Naive B cell (primary cell): ENCODE results near the gene CFAP298. TPM values are rescaled to one million over a fixed set of nuclear protein-coding genes. Genes with fewer than 3 reads are reported as not detected.
A peak's percentile ranks its signal among the peaks of the same experiment; 100 is the strongest.

ENCODE experiments used
- ATAC-seq, 2 donors: fragments of 150-1000 bp; cut with Tn5 transposase; 2 replicates each; pipeline ENCODE4 v1.10.0; 2021; ENCODE audit warnings: low read depth in 2 of 2, mild to moderate bottlenecking in 2 of 2, moderate library complexity in 2 of 2
- DNase-seq: peaks from one replicate; pipeline ENCODE4 v3.0.0; 2022
- H3K27ac Mint-ChIP-seq, 6 donors: one replicate each; pipeline ENCODE4 v1.8.0; 2020 to 2022; ENCODE audit warnings: mild to moderate bottlenecking in 6 of 6, mixed read lengths in 6 of 6, moderate library complexity in 5 of 6, inconsistent platforms in 2 of 6
- H3K27me3 Mint-ChIP-seq, 3 donors: one replicate each; pipeline ENCODE4 v1.8.0; 2021 to 2022; ENCODE audit warnings: mixed read lengths in 3 of 3, mild to moderate bottlenecking in 1 of 3
- H3K36me3 Mint-ChIP-seq, 2 donors: one replicate each; pipeline ENCODE4 v1.8.0; 2020 to 2022; ENCODE audit warnings: mixed read lengths in 2 of 2, inconsistent platforms in 1 of 2, mild to moderate bottlenecking in 1 of 2
- H3K4me1 Mint-ChIP-seq, 3 donors: one replicate each; pipeline ENCODE4 v1.8.0; 2020 to 2022; ENCODE audit warnings: mixed read lengths in 3 of 3, inconsistent platforms in 1 of 3, mild to moderate bottlenecking in 1 of 3, moderate library complexity in 1 of 3
- H3K4me3 Mint-ChIP-seq, 8 donors: one replicate each; pipeline ENCODE4 v1.8.0; 2020 to 2022; ENCODE audit warnings: mild to moderate bottlenecking in 8 of 8, mixed read lengths in 8 of 8, moderate library complexity in 8 of 8, inconsistent platforms in 2 of 8
- H3K9me3 Mint-ChIP-seq, 7 donors: one replicate each; pipeline ENCODE4 v1.8.0; 2020 to 2022; ENCODE audit warnings: mixed read lengths in 7 of 7, mild to moderate bottlenecking in 5 of 7, inconsistent platforms in 2 of 7, moderate library complexity in 1 of 7
- polyA plus RNA-seq, 6 donors: library from polyadenylated mRNA; unstranded; fragments of 300-500 nt; fragmentation: Illumina TruSeq; gene quantifications; one replicate each; pipeline ENCODE4 v1.2.3, GENCODE V29; 2021; ENCODE audit warnings: low read depth in 6 of 6

The CFAP298 gene
- polyA plus RNA-seq, 6 donors from 2014 or later: 54.8 to 65.4 (median 57.6) TPM

DNA sequence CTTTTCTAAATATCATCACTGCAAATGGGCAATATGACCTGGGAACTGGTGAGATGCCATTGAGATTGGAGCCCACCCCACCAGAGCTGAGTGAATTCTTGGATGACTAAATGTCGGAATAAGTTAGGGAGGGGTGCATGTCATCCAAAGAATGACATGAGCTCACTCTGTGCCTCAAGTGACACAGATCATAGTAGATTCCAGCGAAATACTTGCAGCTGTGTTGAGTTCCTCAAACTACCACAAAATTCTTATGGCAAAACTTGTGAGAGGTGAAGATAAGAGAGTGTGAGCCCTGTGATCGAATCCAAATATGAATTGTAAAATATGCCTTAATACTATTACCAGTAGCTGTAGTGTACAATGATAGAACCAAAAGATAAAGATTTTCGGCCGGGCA is 24.5 kb downstream of the CFAP298 start:
- no peaks in the 10 kb centered on the region for H3K9me3 Mint-ChIP-seq
- peak overlapping the region in 1 of 6 donors; percentile 49 for H3K27ac Mint-ChIP-seq
- no peaks in the 10 kb centered on the region for H3K36me3 Mint-ChIP-seq
- no peak for DNase-seq
- H3K4me1 Mint-ChIP-seq: no peaks in the 10 kb centered on the region
- no peak overlapping the region for H3K4me3 Mint-ChIP-seq
- H3K27me3 Mint-ChIP-seq: peaks cover 0 to 5% (median 0%) of the 10 kb centered on the region in 3 donors
- ATAC-seq: no peak

DNA sequence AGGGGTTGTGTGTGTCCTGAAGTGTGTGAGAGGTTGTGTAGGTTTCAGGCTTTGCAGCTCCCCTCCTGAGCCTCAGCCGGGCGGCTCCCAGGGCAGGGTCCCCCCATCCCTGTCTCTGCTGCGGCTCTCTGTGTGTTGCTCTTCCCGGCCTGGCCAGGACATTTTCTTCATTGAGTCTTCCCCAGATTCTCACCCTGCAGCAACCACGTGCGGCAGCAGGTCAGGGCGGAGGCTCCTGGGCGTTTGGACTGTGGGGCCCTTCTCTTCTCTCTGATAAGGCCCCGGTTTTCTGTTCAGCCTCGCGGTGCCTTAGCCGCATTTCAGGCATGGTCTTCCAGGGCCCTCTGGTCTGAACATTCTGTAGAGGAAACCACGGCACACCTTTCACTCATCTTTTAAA is 25.1 kb downstream of the CFAP298 start:
- ATAC-seq (no peak), DNase-seq (no peak)
- peaks cover 0 to 5% (median 0%) of the 10 kb centered on the region in 3 donors for H3K27me3 Mint-ChIP-seq
- H3K4me3 Mint-ChIP-seq: no peak overlapping the region
- H3K36me3 Mint-ChIP-seq: no peaks in the 10 kb centered on the region
- no peaks in the 10 kb centered on the region for H3K9me3 Mint-ChIP-seq
- no peak overlapping the region for H3K27ac Mint-ChIP-seq
- H3K4me1 Mint-ChIP-seq: no peaks in the 10 kb centered on the region

DNA sequence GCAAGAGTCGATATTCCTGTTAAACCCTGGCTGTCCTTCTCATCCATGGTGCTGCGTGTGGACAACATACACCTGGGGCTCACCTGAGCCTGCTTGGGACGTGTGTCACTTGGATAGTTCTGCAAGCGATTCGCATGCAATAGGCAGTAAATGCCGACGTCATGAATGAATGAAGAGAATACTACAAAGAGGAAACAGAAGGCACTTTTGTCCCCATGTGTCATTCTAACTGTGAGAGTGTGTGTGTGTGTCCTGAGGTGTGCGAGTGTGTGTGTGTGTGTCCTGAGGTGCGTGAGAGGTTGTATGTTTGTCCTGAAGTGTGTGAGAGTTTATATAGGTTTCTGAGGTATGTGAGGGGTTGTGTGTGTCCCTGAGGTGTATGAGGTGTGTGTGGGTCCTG is 26.2 kb downstream of the CFAP298 start:
- ATAC-seq (no peak), DNase-seq (no peak)
- Mint-ChIP-seq H3K36me3 (no peaks in the 10 kb centered on the region), H3K27me3 (peaks cover 0 to 5% (median 0%) of the 10 kb centered on the region in 3 donors), H3K4me3 (no peak overlapping the region), H3K9me3 (no peaks in the 10 kb centered on the region), H3K27ac (no peak overlapping the region), H3K4me1 (no peaks in the 10 kb centered on the region)

DNA sequence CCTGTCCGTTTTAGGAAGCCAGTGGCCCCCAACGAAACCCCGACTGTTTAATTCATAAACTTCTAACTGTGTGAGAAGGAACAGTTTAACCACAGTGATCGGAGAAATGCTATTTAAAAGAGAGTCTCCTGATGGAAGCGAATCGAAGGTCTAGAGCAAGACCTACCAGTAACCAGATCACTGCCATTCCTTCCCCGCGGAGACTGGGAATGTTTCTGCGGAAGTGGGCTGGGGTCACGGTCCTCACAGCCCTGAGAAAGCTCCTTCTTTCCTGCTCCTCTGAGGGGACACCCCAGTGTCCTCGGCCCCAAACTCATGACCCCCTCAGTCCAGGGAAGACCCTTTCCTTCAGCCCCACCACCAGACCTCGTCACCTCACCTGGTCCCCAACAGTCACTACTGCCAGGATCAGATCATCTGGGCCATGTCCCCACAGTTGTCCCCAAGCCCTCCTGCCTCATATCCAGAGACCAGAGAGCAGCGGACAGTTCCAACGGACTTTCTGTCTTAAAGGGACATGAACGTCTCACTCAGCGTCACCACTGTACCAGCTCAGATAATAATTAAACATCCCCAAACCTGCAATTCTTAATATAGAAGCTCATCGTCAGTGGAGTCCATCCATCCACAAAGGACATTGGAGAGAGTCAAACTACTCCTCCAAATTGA is 27.0 kb downstream of the CFAP298 start, which contains the start of gene TCP10L:
TSS of gene TCP10L (minus strand) at position 482 of the 669 bp plus-strand sequence. CDS start 1,219 bp downstream, outside the sequence.
- Mint-ChIP-seq H3K36me3 (no peaks in the 10 kb centered on the region), H3K4me1 (no peaks in the 10 kb centered on the region), H3K27ac (no peak within 1 kb of the TSS), H3K4me3 (no peak within 1 kb of the TSS), H3K9me3 (no peaks in the 10 kb centered on the region), H3K27me3 (peaks cover 0 to 5% (median 0%) of the 10 kb centered on the region in 3 donors)
- ATAC-seq (no peak), DNase-seq (no peak)

DNA sequence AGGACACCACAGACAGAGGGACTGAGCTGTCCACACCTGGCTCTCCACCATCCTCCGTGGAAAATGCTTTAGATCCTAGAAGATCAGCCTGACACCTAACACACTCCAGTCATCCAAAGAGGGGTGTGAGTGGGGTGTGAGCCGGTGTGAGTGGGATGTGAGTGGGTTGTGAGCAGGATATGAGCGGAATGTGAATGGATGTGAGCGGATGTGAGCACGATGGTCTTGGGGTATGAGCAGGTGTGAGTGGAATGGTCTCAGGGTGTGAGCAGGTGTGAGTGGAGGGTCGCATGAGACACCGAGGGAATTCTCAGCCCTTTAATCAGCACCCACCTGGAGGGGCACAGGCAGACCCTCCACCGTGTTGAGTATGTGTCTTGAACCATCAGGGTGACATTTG is 27.7 kb downstream of the CFAP298 start:
- H3K27ac Mint-ChIP-seq: no peak overlapping the region
- DNase-seq (no peak), ATAC-seq (no peak)
- no peak overlapping the region for H3K4me3 Mint-ChIP-seq
- H3K4me1 Mint-ChIP-seq: no peaks in the 10 kb centered on the region
- H3K36me3 Mint-ChIP-seq: no peaks in the 10 kb centered on the region
- H3K9me3 Mint-ChIP-seq: no peaks in the 10 kb centered on the region
- H3K27me3 Mint-ChIP-seq: peaks cover 0 to 5% (median 0%) of the 10 kb centered on the region in 3 donors

DNA sequence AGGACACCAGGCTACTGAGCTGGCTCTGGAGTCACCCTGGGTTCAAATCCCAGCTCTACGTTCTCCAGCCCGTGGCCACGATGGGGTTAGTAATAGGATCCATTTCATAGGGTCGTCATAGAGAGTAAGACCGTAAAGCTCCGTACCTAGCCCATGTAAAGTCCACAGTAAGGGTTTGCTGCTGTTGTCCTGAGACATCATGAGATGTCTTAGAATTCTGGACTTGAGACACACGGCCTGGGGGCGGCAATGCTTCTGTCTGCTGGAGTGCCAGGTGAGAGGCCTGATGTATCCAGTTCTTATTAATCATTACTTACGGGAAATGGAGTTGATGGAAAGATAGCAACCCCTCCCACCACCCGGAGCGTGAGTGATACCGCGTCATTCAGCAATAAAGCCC is 30.4 kb downstream of the CFAP298 start:
- no peaks in the 10 kb centered on the region for H3K4me1 Mint-ChIP-seq
- H3K27me3 Mint-ChIP-seq: peaks cover 0 to 5% (median 0%) of the 10 kb centered on the region in 3 donors
- ATAC-seq (no peak), DNase-seq (no peak)
- no peak overlapping the region for H3K4me3 Mint-ChIP-seq
- peaks cover 6 to 7% of the 10 kb centered on the region in 2 donors for H3K36me3 Mint-ChIP-seq
- no peaks in the 10 kb centered on the region for H3K9me3 Mint-ChIP-seq
- no peak overlapping the region for H3K27ac Mint-ChIP-seq

DNA sequence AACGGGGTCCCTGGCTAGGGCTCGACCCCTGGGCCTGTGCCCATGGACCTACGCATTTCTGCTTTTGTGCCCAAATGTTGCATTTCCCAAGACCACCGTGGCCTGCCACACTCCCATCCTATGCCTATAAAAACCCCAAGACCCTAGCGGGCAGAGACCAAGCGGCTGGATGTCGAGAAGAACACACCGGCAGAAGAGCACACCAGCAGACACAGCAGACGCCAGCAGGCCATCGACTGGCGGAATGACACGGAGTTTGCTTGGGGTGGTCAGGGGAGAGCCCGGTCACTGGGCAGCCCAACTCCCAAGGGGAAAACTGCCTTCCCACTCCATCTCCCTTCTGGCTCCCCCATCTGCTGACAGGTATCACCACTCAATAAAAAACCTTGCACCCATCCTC is 31.2 kb downstream of the CFAP298 start:
- H3K9me3 Mint-ChIP-seq: no peaks in the 10 kb centered on the region

DNA sequence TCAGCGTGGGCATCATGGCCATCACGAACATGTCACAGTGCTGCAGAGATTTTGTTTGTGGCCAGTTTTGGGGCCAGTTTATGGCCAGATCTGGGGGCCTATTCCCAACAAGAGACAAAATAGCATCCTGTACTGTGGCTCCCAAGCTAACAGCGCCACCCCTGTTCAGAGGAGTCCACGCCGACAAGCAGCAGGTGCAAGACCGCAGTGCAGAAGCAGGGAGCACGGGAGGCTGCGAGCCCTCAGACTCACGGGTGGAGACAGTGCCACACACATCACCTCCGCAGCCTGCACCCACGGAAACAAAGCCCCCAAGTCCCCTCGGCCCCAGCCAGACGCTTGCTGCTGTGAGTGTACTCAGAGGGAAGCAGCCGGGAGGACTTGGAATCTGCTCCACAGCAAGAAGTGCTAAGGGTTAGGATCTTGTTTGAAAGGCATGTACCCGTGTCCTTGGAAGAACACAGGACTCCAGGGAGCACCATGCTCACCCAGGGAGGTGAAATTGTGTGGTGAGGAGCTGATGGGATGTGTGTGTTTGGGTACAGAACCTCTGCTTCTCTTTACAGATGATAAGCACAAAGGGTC is 34.0 kb downstream of the CFAP298 start:
- Mint-ChIP-seq H3K27ac (no peak overlapping the region), H3K4me1 (no peaks in the 10 kb centered on the region), H3K4me3 (no peak overlapping the region), H3K27me3 (peaks cover 0 to 9% (median 0%) of the 10 kb centered on the region in 3 donors), H3K9me3 (no peaks in the 10 kb centered on the region), H3K36me3 (peaks cover 6 to 7% of the 10 kb centered on the region in 2 donors)
- DNase-seq (no peak), ATAC-seq (no peak)

More for the DNA sequence above, 31.2 kb downstream of the CFAP298 start:
- Mint-ChIP-seq H3K27me3 (peaks cover 0 to 5% (median 0%) of the 10 kb centered on the region in 3 donors), H3K36me3 (peaks cover 6 to 7% of the 10 kb centered on the region in 2 donors), H3K4me3 (no peak overlapping the region), H3K27ac (no peak overlapping the region), H3K4me1 (no peaks in the 10 kb centered on the region)
- ATAC-seq: no peak
- no peak for DNase-seq

DNA sequence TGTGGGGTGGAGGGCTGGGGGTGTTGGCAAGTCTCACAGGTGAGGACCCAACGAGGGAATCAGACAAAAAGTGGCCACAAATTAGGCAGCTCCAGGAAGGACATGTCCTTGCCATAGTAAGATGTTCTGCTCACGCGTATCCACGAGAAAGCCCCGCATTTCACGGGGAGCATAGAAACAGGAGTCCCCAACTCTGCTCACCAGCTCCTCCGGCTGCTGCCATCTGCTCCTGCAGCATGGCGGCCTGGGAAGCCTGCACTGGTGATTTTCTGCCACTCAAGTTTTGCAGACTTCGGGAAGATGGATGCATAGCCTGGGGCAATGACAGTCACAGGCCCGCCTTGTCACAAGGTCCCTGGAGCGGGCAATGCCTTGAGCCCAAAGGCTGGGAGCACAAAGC is 36.2 kb downstream of the CFAP298 start:
- Mint-ChIP-seq H3K27me3 (peaks cover 0 to 17% (median 2%) of the 10 kb centered on the region in 3 donors), H3K4me3 (no peak overlapping the region), H3K9me3 (no peaks in the 10 kb centered on the region), H3K4me1 (no peaks in the 10 kb centered on the region), H3K36me3 (peaks cover 6 to 7% of the 10 kb centered on the region in 2 donors), H3K27ac (no peak overlapping the region)
- ATAC-seq (no peak), DNase-seq (no peak)

DNA sequence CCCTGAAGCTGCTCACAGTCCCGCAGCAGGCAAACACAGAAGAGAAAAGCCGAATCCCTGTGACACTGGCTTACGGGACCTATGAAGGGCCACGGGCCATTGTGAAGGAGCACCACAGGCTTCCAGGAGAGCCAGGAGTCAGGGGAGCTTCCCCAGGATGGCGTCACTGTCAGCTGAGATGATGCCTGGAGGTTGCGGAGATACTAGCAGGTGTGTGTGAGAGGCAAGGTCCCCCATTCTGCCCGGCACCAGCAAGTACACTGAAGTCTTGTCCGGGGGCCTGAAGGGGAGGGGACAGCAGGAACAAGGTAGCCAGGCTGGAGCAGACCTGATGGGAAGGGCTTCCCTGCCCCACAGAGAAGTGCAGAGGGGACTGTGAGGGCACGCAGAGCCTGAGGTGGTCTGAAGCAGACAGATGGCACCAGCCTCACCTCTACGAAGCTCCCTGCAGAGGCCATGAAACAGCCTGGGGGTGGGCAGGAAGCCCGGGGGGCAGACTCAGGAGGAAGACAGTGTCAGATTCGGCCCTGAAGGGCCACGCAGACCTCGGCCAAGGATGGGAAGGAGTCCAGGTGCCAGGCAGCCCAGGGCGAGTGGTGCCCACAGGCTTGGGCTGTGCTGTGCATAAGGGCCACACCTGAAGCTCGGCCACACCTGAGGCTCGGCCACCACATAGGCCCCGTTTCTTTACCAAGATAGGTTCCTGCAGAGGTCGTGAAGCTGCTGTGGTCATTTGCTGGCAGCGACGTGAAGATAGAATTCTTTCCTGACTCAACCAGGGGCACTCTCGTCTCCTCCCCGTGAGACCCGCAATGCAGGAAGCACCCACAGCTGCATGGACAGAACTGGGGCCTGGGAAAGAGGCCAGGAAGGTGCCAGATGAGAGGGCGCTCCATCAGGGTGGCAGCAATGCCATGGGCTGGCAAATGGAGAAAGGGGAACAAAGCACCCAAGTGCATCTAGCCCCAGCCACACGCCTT is 36.9 kb downstream of the CFAP298 start:
- Mint-ChIP-seq H3K9me3 (no peaks in the 10 kb centered on the region), H3K27me3 (peaks cover 0 to 17% (median 4%) of the 10 kb centered on the region in 3 donors), H3K27ac (peak overlapping the region in 2 of 6 donors; percentile 38 to 69)

DNA sequence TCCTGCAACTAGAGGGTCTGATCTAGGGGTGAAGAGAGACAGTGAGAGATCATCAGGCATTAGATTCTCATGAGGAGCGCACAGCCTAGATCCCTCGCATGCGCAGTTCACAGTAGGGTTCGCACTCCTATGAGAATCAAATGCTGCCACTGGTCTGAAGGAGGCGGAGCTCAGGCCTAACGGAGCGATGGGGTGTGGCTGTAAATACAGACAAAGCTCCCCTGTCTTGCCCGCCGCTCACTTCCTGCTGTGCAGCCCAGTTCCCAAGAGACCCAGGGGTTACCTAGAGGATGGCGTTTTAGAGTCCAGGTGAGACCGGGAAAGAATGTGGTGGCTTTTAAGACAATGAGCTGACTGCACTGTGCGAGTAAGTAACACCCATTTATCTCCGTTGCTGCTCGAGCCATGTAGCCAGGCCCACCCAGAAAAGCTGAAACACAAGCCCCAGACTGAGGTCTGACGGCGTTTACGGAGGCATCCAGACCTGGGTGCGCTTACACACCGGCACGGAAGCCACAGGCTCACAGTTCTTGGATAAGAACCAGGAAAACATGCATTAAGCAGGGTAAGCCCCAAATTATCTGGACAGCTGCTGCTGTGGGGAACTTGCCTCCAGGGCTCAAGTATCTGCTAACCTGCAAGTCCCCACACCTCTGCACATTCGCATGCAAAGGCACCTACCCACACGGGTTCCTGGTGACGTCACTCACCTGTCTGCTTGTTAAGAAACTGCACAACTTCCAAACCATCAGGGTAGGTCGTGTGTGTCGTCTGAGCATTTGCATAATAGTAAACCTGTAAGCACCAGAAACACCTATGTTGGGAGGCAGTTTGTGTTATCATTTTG is 39.4 kb downstream of the CFAP298 start:
- Mint-ChIP-seq H3K4me3 (no peak overlapping the region), H3K9me3 (no peaks in the 10 kb centered on the region), H3K27ac (no peak overlapping the region), H3K27me3 (peaks cover 7 to 24% (median 9%) of the 10 kb centered on the region in 3 donors), H3K36me3 (peaks cover 6 to 7% of the 10 kb centered on the region in 2 donors), H3K4me1 (peaks cover 11 to 13% (median 12%) of the 10 kb centered on the region in 3 donors)
- ATAC-seq (no peak), DNase-seq (no peak)

More for the DNA sequence above, 36.9 kb downstream of the CFAP298 start:
- Mint-ChIP-seq H3K4me3 (no peak overlapping the region), H3K36me3 (peaks cover 6 to 7% of the 10 kb centered on the region in 2 donors), H3K4me1 (peaks cover 0 to 2% (median 0%) of the 10 kb centered on the region in 3 donors)
- ATAC-seq (no peak), DNase-seq (no peak)

DNA sequence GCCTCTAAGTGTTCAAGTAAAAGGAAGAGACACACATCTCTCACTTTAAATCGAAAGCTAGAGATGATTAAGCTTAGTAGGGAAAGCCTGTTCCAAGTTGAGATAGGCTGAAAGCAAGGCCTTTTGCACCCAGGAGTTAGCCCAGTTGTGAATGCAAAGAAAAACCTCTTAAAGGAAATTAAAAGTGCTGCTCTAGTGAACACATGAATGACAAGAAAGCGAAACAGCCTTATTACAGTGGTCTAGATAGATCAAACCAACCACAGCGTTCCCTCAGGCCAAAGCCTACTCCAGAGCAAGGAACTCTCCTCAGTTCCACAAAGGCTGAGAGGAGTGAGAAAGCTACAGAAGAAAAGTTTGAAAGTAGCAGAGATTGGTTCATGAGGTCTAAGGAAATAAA is 41.7 kb downstream of the CFAP298 start:
- Mint-ChIP-seq H3K4me1 (peaks cover 11 to 13% (median 12%) of the 10 kb centered on the region in 3 donors), H3K27ac (peak overlapping the region in 1 of 6 donors; percentile 36), H3K36me3 (peaks cover 0 to 4% of the 10 kb centered on the region in 2 donors), H3K4me3 (peak overlapping the region in 5 of 8 donors; percentile 53 to 94 (median 91)), H3K27me3 (peaks cover 22 to 47% (median 23%) of the 10 kb centered on the region in 3 donors), H3K9me3 (peaks cover 0 to 3% (median 0%) of the 10 kb centered on the region in 7 donors)
- DNase-seq (no peak), ATAC-seq (no peak)
